RWPE2 (cell line): ENCODE results near the gene LRMDA.

Experiments used
- ATAC-seq: fragments of 200-7000 bp; cut with Tn5 transposase; 3 replicates; pipeline ENCODE4 v1.9.1; 2021; ENCODE audit warnings: low read depth
- DNase-seq: peaks from one replicate; pipeline ENCODE4 v3.0.0-alpha.2; 2020; ENCODE audit warnings: low spot score
- H3K27ac ChIP-seq: fragments of 450-650 bp; 2 replicates; pipeline ENCODE4 v1.5.1; 2017; ENCODE audit warnings: mild to moderate bottlenecking; ENCODE audit not compliant: poor library complexity, severe bottlenecking
- H3K27me3 ChIP-seq: fragments of 250-450 bp; sonication (Bioruptor Pico); 2 replicates; pipeline ENCODE4 v1.5.1; 2021; ENCODE audit warnings: mild to moderate bottlenecking, moderate library complexity; ENCODE audit not compliant: insufficient read depth, poor library complexity, severe bottlenecking
- H3K36me3 ChIP-seq: fragments of 250-450 bp; sonication (Bioruptor Pico); 2 replicates; pipeline ENCODE4 v1.5.1; 2020; ENCODE audit warnings: low read depth, mild to moderate bottlenecking, moderate library complexity
- H3K4me1 ChIP-seq: fragments of 250-450 bp; sonication (Bioruptor Pico); 2 replicates; pipeline ENCODE4 v1.5.1; 2021; ENCODE audit warnings: mild to moderate bottlenecking, moderate library complexity; ENCODE audit not compliant: insufficient read depth, poor library complexity, severe bottlenecking
- H3K4me3 ChIP-seq: fragments of 250-450 bp; sonication (Bioruptor Pico); 2 replicates; pipeline ENCODE4 v1.5.1; 2021; ENCODE audit warnings: mild to moderate bottlenecking, moderate library complexity; ENCODE audit not compliant: severe bottlenecking
- H3K9me3 ChIP-seq: fragments of 250-450 bp; sonication (Bioruptor Pico); 2 replicates; pipeline ENCODE4 v1.5.1; 2021; ENCODE audit warnings: mild to moderate bottlenecking, moderate library complexity; ENCODE audit not compliant: severe bottlenecking
- TF ChIP-seq, protein P1 (sequence below): fragments of 450-650 bp; IDR thresholded peaks from one replicate; pipeline ENCODE4 v1.5.1; 2017; ENCODE audit warnings: mild to moderate bottlenecking, moderate library complexity; ENCODE audit not compliant: poor library complexity, severe bottlenecking

Gene LRMDA

DNA sequence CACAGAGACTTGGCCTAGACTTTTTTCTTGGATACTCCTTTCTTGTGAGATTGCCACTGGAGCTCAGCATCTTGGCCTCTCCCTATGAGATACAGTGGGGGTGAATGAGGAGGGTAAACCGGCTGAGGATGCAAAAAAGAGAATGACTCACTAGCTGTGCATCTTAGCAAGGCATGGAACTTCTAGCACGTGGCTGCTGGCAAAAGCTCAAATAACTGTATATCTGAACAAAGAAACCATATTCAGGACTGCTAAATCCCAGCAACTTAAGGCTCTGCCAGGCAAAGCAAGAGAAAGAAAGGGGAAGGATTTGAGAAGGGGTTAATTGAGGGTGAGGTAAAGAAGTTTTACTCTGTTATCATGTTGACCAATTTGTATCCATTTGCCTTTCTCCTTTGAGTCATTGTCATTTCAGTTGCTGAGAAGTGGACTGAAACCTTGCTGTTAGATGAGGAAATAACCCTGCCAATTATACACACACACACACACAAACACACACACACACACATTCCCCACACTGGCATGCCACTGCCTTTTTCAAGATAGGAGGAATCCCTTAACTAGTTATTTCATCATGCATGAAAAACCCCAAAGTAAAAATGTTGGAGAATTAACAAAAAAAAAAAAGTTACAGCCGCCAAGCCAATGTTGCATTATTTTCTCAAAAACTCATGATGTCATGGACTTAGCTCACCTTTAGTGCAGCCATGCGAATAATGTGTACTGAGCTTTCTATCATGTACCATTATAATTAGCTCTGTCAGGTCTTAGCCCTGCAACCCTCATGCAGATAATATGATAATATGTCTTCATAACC lies 997.3 kb downstream of the LRMDA start:
- Histone ChIP-seq H3K36me3 (no peaks in the 10 kb centered on the region), H3K9me3 (no peaks in the 10 kb centered on the region), H3K4me1 (peaks cover 12% of the 10 kb centered on the region), H3K4me3 (no peak overlapping the region), H3K27ac (no peak overlapping the region), H3K27me3 (no peaks in the 10 kb centered on the region)
- ATAC-seq (peak; percentile 64), DNase-seq (no peak)
- TF ChIP-seq, protein P1, sequence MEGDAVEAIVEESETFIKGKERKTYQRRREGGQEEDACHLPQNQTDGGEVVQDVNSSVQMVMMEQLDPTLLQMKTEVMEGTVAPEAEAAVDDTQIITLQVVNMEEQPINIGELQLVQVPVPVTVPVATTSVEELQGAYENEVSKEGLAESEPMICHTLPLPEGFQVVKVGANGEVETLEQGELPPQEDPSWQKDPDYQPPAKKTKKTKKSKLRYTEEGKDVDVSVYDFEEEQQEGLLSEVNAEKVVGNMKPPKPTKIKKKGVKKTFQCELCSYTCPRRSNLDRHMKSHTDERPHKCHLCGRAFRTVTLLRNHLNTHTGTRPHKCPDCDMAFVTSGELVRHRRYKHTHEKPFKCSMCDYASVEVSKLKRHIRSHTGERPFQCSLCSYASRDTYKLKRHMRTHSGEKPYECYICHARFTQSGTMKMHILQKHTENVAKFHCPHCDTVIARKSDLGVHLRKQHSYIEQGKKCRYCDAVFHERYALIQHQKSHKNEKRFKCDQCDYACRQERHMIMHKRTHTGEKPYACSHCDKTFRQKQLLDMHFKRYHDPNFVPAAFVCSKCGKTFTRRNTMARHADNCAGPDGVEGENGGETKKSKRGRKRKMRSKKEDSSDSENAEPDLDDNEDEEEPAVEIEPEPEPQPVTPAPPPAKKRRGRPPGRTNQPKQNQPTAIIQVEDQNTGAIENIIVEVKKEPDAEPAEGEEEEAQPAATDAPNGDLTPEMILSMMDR: no peak

DNA sequence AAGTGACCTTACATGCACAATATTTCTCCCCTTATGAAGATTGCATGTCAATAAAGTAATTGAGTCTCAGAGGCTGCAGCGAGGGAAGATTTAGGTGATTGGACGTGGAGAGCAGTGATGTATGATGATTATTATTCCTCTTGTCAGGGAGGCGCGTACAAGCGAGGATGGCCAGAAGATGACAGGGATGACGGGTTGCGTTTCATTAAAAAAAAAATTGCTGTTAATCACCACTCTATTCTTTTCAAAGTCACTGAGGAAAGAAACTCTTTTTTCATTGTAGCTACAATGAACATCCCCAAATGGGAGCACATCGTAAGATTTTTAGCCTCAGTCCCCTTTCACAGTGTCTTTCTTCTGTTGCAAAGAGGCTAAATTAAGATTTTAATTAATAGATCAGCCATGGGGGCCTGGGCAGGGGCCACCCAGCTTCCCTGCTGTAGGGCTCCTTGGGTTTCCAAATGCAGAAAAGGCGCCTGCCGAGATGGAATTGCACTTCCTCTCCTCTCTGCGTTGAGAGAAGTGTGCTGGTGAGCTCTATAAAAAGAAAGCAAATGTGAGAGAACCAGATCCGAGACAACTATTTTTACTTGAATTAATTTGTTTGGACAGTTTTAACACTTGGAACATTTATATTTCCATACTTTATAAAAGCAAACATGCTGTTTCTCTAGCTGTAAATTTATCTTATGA lies 998.1 kb downstream of the LRMDA start:
- Histone ChIP-seq H3K4me1 (peaks cover 12% of the 10 kb centered on the region), H3K36me3 (no peaks in the 10 kb centered on the region), H3K27ac (no peak overlapping the region), H3K4me3 (no peak overlapping the region), H3K27me3 (no peaks in the 10 kb centered on the region), H3K9me3 (no peaks in the 10 kb centered on the region)
- TF ChIP-seq, protein P1: no peak
- DNase-seq: no peak
- no peak for ATAC-seq

DNA sequence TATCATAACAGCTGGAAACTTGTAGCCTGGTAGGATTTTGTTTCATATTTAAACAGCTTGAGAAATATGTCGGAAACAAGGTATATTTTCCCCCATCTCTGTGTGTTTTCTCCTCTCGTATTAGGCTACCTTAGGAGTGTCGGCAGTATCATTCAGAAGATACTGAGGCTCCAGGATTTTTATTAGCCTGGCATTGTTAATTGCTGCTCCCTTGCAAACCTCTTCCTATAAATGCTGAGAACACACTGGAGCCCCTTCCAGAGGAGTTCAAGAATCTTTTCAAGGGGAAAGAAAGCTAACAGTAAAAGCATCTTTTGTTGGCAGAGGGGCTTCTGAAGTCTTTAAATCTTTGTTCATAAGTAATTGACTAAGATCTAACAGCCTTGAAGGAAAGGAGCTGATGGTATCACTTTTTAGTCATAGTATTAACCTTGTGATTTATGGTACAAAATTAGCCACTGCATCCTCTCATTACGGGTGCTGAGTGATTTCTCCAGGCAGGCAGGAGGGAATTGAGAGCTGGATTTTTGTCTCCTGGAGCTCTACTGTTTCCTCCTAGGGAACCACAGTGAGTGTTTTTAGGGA lies 998.7 kb downstream of the LRMDA start:
- Histone ChIP-seq H3K4me1 (peaks cover 12% of the 10 kb centered on the region), H3K27ac (no peak overlapping the region)
- TF ChIP-seq, protein P1: no peak

DNA sequence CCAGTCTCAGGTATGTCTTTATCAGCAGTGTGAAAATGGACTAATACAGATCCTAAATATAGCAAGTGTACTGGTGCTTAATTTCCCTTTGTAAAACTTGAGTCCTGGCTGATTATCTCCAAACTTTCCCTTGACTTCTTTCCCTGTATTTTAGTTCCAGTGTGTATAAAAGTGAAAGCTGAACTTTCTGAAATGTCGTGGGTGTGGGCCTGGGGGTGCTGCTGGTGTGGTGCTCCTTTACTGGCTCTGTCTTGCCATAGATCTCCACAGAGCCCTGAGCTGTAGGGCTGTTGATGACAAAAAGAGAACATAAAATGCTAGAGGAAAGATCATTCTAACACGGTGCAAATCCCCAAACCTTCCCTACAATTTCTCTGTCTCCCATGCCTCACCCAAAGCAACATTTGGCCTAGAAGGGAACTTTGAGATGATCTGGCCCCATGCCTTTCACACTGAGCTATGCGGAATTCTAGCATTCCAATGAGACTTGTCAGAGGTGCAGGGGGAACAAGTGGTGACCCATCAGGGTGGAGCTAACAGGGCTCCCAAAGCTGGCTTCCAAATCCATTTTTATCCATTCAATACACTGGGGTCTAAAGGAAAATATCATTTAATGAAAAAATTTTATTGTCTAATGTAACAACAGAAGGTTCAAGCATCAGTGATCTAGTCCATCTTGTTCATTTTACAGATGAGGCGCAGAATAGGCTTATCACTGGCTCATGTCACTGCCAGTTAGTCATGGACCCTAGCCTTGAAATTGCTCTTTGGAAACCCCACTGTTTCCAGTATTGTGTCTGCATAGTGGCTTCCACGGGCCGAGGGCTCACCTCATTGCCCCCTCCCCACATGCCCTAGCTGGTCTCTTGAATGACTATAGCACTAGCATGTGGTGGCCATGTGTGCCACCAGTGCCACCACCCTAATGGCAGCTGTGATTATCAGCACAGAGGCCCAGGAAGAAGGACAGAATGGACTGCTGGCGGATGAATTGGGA lies 1000.9 kb downstream of the LRMDA start:
- no peak overlapping the region for H3K4me3 ChIP-seq
- DNase-seq (no peak), ATAC-seq (peak; percentile 90)
- peak overlapping the region; percentile 22 for H3K27ac ChIP-seq
- H3K9me3 ChIP-seq: no peaks in the 10 kb centered on the region
- TF ChIP-seq, protein P1: no peak
- H3K4me1 ChIP-seq: peaks cover 12% of the 10 kb centered on the region
- H3K27me3 ChIP-seq: no peaks in the 10 kb centered on the region
- H3K36me3 ChIP-seq: no peaks in the 10 kb centered on the region

More for the DNA sequence above, 998.7 kb downstream of the LRMDA start:
- no peaks in the 10 kb centered on the region for H3K36me3 ChIP-seq
- ATAC-seq (no peak), DNase-seq (no peak)
- no peak overlapping the region for H3K4me3 ChIP-seq
- H3K27me3 ChIP-seq: no peaks in the 10 kb centered on the region
- no peaks in the 10 kb centered on the region for H3K9me3 ChIP-seq
